Spinal cord (tissue), 10 donors: ENCODE data around the gene SLC13A1. TPM values are rescaled to one million over a fixed set of nuclear protein-coding genes. Genes with fewer than 3 reads are reported as not detected.
A peak's percentile ranks its signal among the peaks of the same experiment; 100 is the strongest.

ENCODE experiments used
- DNase-seq, 6 donors: peaks; one replicate each; pipeline versions ENCODE4 v3.0.0 to v3.0.0-alpha.2; 2013 to 2015; ENCODE audit warnings: low spot score in 6 of 6, low read depth in 4 of 6
- H3K27ac ChIP-seq: one replicate; pipeline ENCODE4 v1.5.1; 2013; ENCODE audit warnings: low read depth, low read length, control low read depth
- H3K27me3 ChIP-seq: one replicate; pipeline ENCODE4 v1.6.1; 2013; ENCODE audit warnings: low read length; ENCODE audit not compliant: control insufficient read depth, insufficient read depth
- H3K36me3 ChIP-seq: one replicate; pipeline ENCODE4 v1.6.1; 2013; ENCODE audit warnings: low read length; ENCODE audit not compliant: control insufficient read depth, insufficient read depth
- H3K4me1 ChIP-seq: one replicate; pipeline ENCODE4 v1.6.1; 2013; ENCODE audit warnings: low read length; ENCODE audit not compliant: control insufficient read depth, insufficient read depth
- H3K4me3 ChIP-seq: one replicate; pipeline ENCODE4 v1.5.1; 2013; ENCODE audit warnings: low read depth, low read length, control low read depth
- H3K9me3 ChIP-seq: one replicate; pipeline ENCODE4 v1.6.1; 2013; ENCODE audit warnings: low read length; ENCODE audit not compliant: control insufficient read depth, insufficient read depth
- WGBS: methylation state at CpG from one replicate; pipeline ENCODE4 v1.1.5; 2013; ENCODE audit warnings: missing lambda C conversion rate; ENCODE audit not compliant: insufficient coverage; 5-methylcytosine and 5-hydroxymethylcytosine counted together
- polyA plus RNA-seq, 2 donors: library from polyadenylated mRNA; unstranded; fragments of 120-200 nt; gene quantifications; one replicate each; pipeline ENCODE4 v1.2.1, GENCODE V29; 2013; ENCODE audit not compliant: insufficient read length in 2 of 2
- total RNA-seq, 2 donors: library from RNA; depleted of rRNA in 1 of 2; stranded (reverse); fragments of 120-200 nt in 1 of 2; fragments of >200 nt in 1 of 2; gene quantifications; one replicate each; pipeline versions ENCODE4 v1.2.3 to v1.2.4, GENCODE V29; 2013 to 2014
- donor health status: healthy.

SLC13A1 gene
- total and polyA plus RNA-seq, 4 donors: 0.15 TPM; not detected in 3

DNA sequence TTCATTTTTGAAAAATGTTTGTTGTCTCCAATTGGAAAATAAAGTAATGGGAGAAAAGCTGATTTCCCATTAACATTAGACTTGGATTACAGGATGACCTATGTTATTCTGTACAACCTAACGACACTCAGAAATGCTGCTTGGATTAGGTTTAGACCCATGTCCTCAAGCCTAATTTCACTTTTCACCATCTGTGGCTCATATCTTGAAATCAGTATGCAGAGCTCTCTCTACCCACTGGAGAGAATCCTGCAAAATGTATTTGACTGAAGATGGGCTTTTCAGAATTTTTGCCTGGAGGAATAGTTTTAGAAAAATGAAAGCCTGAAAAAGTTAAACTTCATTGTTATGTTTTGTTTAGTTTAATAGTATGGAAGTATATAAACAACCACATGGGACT is 63.8 kb downstream of the SLC13A1 start:
- Histone ChIP-seq H3K4me1 (no peaks in the 10 kb centered on the region), H3K27me3 (no peaks in the 10 kb centered on the region)

DNA sequence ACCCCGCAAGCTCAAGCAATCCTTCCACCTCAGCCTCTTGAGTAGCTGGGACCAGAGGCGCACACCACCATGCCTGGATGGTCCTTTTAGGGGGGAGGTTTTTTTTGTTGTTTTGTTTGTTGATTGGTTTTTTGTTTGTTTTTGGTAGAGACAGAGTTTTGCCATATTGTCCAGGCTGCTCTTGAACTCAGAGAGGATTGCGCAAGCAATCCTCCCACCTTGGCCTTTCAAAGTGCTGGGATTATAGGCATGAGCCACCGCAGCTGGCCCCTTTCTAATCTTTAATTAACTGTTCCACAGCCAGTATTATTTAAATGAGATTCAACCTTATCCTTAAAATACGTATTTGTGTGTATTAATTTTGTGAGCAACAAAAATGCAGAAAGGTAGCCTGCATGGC is 65.8 kb downstream of the SLC13A1 start:
- Histone ChIP-seq H3K4me1 (no peaks in the 10 kb centered on the region), H3K36me3 (no peaks in the 10 kb centered on the region), H3K27ac (no peak overlapping the region), H3K9me3 (no peaks in the 10 kb centered on the region), H3K4me3 (no peak overlapping the region), H3K27me3 (no peaks in the 10 kb centered on the region)
- WGBS: no CpG with 5 or more reads among the region's 5 CpGs
- no peak for DNase-seq

More for the DNA sequence above, 63.8 kb downstream of the SLC13A1 start:
- H3K27ac ChIP-seq: no peak overlapping the region
- no peaks in the 10 kb centered on the region for H3K9me3 ChIP-seq
- no peaks in the 10 kb centered on the region for H3K36me3 ChIP-seq
- WGBS: no CpG with 5 or more reads among the region's 1 CpG
- H3K4me3 ChIP-seq: no peak overlapping the region
- no peak for DNase-seq

DNA sequence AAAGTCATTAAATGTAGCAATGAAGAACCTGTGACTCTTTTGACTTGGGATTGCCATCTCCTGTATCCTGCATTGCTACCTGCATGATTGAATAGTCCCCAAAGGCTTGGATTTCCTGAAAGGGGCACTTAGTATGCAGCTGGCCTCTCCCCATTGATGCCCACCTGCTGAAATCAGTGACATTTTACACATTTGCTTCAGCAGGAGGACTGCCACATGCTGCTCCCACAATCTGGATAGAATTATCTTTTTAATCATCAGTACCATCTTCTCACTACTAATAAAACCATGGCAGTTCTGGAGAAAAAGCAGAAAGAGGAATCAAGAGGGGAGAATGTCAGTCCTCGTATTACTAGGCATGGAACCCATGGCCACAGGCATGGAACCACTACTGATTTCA is 67.8 kb downstream of the SLC13A1 start:
- H3K4me3 ChIP-seq: no peak overlapping the region
- no peak overlapping the region for H3K27ac ChIP-seq
- no CpG with 5 or more reads among the region's 1 CpG for WGBS

DNA sequence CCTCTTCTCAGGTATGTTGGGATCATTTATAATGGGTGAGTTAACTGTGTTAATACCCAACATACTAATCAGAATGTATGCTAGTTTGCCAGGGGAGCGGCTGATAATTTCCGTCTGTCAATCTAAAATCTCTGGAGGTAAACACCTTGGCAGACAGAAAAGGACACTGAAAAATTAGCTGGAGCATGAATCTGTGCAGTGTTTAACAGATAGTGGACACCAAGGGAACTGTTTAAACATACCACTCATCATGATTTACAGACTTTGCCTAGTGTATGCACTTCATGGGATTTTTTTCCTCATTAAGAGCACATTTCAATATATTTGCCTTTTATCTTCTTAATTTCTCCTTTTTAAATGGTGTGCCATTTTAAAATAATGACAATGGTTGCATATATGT is 68.2 kb downstream of the SLC13A1 start:
- Histone ChIP-seq H3K27ac (no peak overlapping the region), H3K36me3 (no peaks in the 10 kb centered on the region), H3K4me1 (no peaks in the 10 kb centered on the region), H3K4me3 (no peak overlapping the region), H3K27me3 (no peaks in the 10 kb centered on the region), H3K9me3 (no peaks in the 10 kb centered on the region)
- peak in 1 of 6 donors; percentile 47 for DNase-seq
- no CpG with 5 or more reads among the region's 2 CpGs for WGBS

More for the DNA sequence above, 67.8 kb downstream of the SLC13A1 start:
- no peaks in the 10 kb centered on the region for H3K36me3 ChIP-seq
- H3K27me3 ChIP-seq: no peaks in the 10 kb centered on the region
- H3K4me1 ChIP-seq: no peaks in the 10 kb centered on the region
- DNase-seq: peak in 1 of 6 donors; percentile 77
- no peaks in the 10 kb centered on the region for H3K9me3 ChIP-seq

DNA sequence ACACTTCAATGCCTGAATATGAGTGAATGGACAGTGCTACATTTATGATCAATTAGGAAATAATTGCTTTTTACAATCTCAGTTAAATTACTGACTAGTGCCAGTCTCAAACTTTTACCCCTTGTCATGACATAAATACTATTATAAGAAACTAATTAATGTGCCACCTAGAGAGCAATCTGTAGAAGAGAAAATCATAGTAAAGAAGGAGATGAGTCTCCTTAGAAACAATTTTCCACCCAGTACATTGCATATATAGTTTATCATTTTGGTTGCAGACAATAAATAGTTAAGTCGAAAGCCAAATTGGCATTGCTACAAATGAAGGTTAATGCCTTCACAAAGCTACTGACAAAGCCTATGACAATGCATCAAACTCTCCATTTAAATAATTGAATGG is 68.6 kb downstream of the SLC13A1 start:
- H3K27me3 ChIP-seq: no peaks in the 10 kb centered on the region
- H3K36me3 ChIP-seq: no peaks in the 10 kb centered on the region
- no peaks in the 10 kb centered on the region for H3K9me3 ChIP-seq
- H3K4me3 ChIP-seq: no peak overlapping the region
- H3K4me1 ChIP-seq: no peaks in the 10 kb centered on the region
- DNase-seq: no peak
- H3K27ac ChIP-seq: no peak overlapping the region
- no CpG with 5 or more reads among the region's 1 CpG for WGBS

DNA sequence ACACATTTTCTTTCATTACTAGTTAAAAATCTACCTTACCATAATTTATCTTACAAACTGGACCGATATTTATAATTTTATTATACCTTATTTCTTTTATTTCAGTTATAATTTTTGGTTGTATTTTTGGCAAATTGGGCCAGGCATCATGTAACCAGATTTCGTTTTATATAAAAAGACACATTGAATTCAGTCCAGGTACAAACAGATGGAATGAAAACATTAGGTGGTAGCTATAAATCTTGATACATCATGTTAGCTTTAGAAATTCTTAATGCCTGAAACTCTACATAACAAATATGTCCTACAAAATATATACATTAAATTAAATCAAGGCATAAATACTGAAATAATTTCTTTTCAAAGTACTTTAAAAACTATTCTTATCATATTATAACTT is 73.1 kb downstream of the SLC13A1 start:
- no peaks in the 10 kb centered on the region for H3K4me1 ChIP-seq
- no peak overlapping the region for H3K4me3 ChIP-seq
- no peak overlapping the region for H3K27ac ChIP-seq
- no peak for DNase-seq
- H3K27me3 ChIP-seq: no peaks in the 10 kb centered on the region
- H3K9me3 ChIP-seq: no peaks in the 10 kb centered on the region
- no peaks in the 10 kb centered on the region for H3K36me3 ChIP-seq
- WGBS: no CpG with 5 or more reads among the region's 2 CpGs

DNA sequence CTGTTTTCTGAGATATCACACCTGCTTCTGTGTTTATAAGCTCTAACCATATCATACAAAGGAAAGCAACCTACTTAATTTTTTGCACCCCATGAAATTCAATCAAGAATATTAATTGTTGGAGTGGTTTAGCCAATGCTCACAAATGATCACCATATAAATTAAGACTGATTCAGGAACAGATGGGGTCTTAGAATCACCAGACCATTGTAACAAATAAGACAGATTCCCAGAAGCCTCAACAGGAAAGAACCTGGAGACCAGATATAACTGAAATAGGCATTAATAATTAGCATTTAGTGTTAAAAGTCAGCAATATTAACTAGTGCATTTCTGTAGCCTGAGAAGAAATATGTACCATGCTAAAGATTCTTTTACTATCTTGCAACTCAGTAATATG is 73.6 kb downstream of the SLC13A1 start:
- H3K27ac ChIP-seq: no peak overlapping the region
- H3K27me3 ChIP-seq: no peaks in the 10 kb centered on the region
- DNase-seq: no peak
- H3K4me3 ChIP-seq: no peak overlapping the region
- no peaks in the 10 kb centered on the region for H3K9me3 ChIP-seq
- no peaks in the 10 kb centered on the region for H3K36me3 ChIP-seq
- no peaks in the 10 kb centered on the region for H3K4me1 ChIP-seq

DNA sequence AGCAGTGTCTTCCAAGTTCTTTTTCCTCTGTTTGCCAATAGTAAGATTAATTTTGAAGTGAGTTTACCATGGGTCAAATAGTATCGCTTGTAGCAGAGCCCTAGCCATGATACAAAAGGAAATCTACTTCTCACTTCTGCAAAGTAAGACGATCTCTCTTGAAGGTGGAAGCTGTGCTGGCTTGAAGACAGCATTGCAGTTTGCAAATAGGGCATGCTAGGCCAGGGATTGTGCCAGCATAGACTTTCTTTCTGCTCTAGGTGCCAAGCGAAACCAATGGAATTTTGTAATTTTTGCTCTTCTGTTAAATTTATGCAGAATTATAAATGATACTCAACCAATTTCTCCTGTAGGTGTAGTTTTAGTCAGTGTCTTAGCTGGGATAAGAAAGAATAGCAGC is 74.5 kb downstream of the SLC13A1 start:
- DNase-seq: no peak

DNA sequence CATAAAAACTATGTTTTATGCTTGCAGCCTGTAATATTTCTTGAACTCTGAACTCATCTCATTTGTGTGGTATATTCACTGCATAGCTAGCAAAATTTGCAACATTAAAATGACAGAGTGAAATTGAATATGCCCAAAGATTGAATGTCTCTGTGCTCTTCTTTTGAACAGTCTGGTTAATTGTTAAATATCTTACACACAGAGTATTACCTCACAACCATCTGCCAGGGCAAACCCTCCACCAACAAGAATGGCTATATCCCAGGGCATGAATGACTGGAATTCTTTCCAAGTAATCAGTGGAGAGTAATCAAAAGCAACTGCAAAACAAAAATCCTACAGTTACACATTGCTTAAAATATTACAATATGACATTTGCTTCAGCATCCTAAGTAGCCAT is 76.9 kb downstream of the SLC13A1 start:
- no peaks in the 10 kb centered on the region for H3K4me1 ChIP-seq
- no peaks in the 10 kb centered on the region for H3K36me3 ChIP-seq
- H3K27me3 ChIP-seq: no peaks in the 10 kb centered on the region
- H3K27ac ChIP-seq: no peak overlapping the region
- H3K4me3 ChIP-seq: no peak overlapping the region
- DNase-seq: peak in 1 of 6 donors; percentile 41
- no peaks in the 10 kb centered on the region for H3K9me3 ChIP-seq

More for the DNA sequence above, 74.5 kb downstream of the SLC13A1 start:
- Histone ChIP-seq H3K27ac (no peak overlapping the region), H3K36me3 (no peaks in the 10 kb centered on the region), H3K27me3 (no peaks in the 10 kb centered on the region), H3K4me1 (no peaks in the 10 kb centered on the region), H3K9me3 (no peaks in the 10 kb centered on the region), H3K4me3 (no peak overlapping the region)
- no CpG with 5 or more reads among the region's 3 CpGs for WGBS

DNA sequence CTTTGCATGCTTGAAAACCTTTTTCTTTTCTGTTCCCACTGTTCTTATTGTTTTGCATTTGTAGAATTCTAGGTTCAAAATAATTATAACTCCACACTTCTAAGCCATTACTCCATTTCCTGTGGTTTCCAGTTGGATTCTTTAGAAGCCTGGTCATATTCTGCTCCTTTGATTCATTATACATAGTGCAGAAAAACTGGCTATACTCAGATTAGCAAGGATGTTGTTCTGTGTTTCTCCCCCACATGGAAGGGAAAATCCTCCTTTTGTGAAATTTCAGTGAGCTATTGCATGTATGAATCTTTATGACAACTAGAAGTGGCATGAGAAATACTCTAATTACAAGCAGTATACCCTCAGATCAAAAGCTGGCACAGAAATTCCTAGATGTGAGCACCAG is 79.5 kb downstream of the SLC13A1 start:
- H3K27me3 ChIP-seq: no peaks in the 10 kb centered on the region
- no peak for DNase-seq
- H3K27ac ChIP-seq: no peak overlapping the region
- no peak overlapping the region for H3K4me3 ChIP-seq
- no peaks in the 10 kb centered on the region for H3K9me3 ChIP-seq
- H3K4me1 ChIP-seq: no peaks in the 10 kb centered on the region
- H3K36me3 ChIP-seq: no peaks in the 10 kb centered on the region
